Progenitor cell of endocrine pancreas (in vitro differentiated cells): ENCODE data around the gene CNN3. TPM values are rescaled to one million over a fixed set of nuclear protein-coding genes. Genes with fewer than 3 reads are reported as not detected.

Source experiments
- DNase-seq: peaks from one replicate; pipeline ENCODE4 v3.0.0; 2021; ENCODE audit warnings: low spot score; ENCODE audit not compliant: unreplicated experiment
- H3K27ac Mint-ChIP-seq: 2 replicates; pipeline ENCODE4 v1.8.0; 2021; ENCODE audit warnings: mild to moderate bottlenecking, moderate library complexity, mixed read lengths
- H3K27me3 Mint-ChIP-seq: 2 replicates; pipeline ENCODE4 v1.8.0; 2021; ENCODE audit warnings: mixed read lengths
- H3K36me3 Mint-ChIP-seq: 2 replicates; pipeline ENCODE4 v1.8.0; 2022; ENCODE audit warnings: mixed read lengths; ENCODE audit not compliant: insufficient read depth
- H3K4me1 Mint-ChIP-seq: 2 replicates; pipeline ENCODE4 v1.8.0; 2021; ENCODE audit warnings: low read depth, mixed read lengths
- H3K4me3 Mint-ChIP-seq: 2 replicates; pipeline ENCODE4 v1.8.0; 2021; ENCODE audit warnings: low read depth, mild to moderate bottlenecking, moderate library complexity, mixed read lengths
- H3K9me3 Mint-ChIP-seq: 2 replicates; pipeline ENCODE4 v1.8.0; 2021; ENCODE audit warnings: low read depth, mixed read lengths
- CTCF ChIP-seq: fragments of 200-600 bp; sonication (generic); IDR thresholded peaks from one replicate; pipeline ENCODE4 v1.5.0; 2021; ENCODE audit warnings: antibody characterized with exemption, mild to moderate bottlenecking; ENCODE audit not compliant: unreplicated experiment
- total RNA-seq: library from RNA; stranded (reverse); gene quantifications from 2 replicates; pipeline ENCODE4 v1.2.1, GENCODE V29; 2021

The CNN3 gene
- total RNA-seq, 1 donor from 2014 or later: 342 TPM

GRCh38 chr1:94863919-94864318 lies 63.0 kb downstream of the CNN3 start:
- Mint-ChIP-seq H3K9me3 (no peaks in the 10 kb centered on the region), H3K27ac (peak overlapping the region; percentile 97), H3K36me3 (peaks cover 33% of the 10 kb centered on the region), H3K4me3 (peak overlapping the region; percentile 55), H3K4me1 (peaks cover 45% of the 10 kb centered on the region), H3K27me3 (no peaks in the 10 kb centered on the region)
- no peak for DNase-seq
- TF ChIP-seq CTCF: no peak

- no peak for DNase-seq
- Mint-ChIP-seq H3K27me3 (no peaks in the 10 kb centered on the region), H3K36me3 (peaks cover 33% of the 10 kb centered on the region), H3K27ac (peak overlapping the region; percentile 97), H3K4me1 (peaks cover 45% of the 10 kb centered on the region), H3K4me3 (peak overlapping the region; percentile 55), H3K9me3 (no peaks in the 10 kb centered on the region)
- TF ChIP-seq CTCF: no peak
Observed at GRCh38 chr1:94863297-94863911, 63.5 kb downstream of the CNN3 start.

- Mint-ChIP-seq H3K36me3 (peaks cover 34% of the 10 kb centered on the region), H3K27me3 (no peaks in the 10 kb centered on the region), H3K27ac (peak overlapping the region; percentile 85), H3K4me1 (peaks cover 45% of the 10 kb centered on the region), H3K9me3 (no peaks in the 10 kb centered on the region), H3K4me3 (no peak overlapping the region)
- DNase-seq: no peak
- no peak for TF ChIP-seq CTCF
Observed at GRCh38 chr1:94862718-94863117, 64.2 kb downstream of the CNN3 start.

DNA sequence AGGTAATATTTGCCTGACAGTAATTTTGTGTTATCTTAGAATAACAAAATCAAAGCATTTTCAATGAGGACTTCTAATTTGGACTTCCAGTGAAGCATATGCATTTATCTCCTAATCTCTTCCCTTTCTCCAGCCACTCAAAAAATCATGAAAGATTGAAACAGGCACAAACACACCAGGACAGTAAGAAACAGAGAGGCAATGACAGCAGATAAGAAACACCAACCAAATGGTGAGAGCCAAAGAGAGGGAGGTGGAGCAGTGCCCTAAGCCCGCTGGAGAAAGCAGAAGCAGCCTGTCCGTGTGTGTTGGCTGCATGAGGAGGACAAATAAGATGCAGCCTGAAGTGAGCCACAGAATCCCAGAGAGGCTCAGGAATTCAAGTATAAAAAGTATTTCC lies 67.7 kb downstream of the CNN3 start:
- Mint-ChIP-seq H3K4me1 (peaks cover 19% of the 10 kb centered on the region), H3K9me3 (no peaks in the 10 kb centered on the region), H3K27ac (no peak overlapping the region), H3K36me3 (peaks cover 27% of the 10 kb centered on the region), H3K27me3 (no peaks in the 10 kb centered on the region), H3K4me3 (no peak overlapping the region)
- no peak for TF ChIP-seq CTCF
- DNase-seq: no peak

DNA sequence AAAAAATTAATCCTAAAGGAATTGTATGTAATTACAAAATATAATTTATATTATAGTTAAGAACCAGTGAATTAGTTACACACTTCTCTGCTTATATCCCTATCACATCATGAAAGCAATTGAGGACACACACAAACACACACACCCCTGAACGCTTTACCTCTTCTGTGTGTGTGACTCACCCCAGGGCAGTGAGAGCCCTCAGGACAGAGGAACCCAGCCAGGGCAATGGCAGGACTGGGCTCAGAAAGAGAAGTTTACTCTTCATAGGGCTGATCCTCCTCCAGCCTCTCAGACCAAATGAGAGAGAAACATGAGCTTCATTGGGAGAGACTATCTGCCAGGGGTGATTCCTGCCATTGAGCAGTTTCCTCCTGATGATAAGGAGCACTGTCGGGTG lies 68.6 kb downstream of the CNN3 start:
- Mint-ChIP-seq H3K4me1 (peaks cover 10% of the 10 kb centered on the region), H3K9me3 (no peaks in the 10 kb centered on the region), H3K27ac (no peak overlapping the region), H3K4me3 (no peak overlapping the region), H3K27me3 (no peaks in the 10 kb centered on the region), H3K36me3 (peaks cover 25% of the 10 kb centered on the region)
- DNase-seq: no peak
- no peak for TF ChIP-seq CTCF
